Calu3 (cell line): ENCODE results near the gene TTLL7. TPM values are rescaled to one million over a fixed set of nuclear protein-coding genes. Genes with fewer than 3 reads are reported as not detected.

Source experiments
- BruUV-seq: library from RNA; stranded (reverse); fragments of 400-500 nt; replicated peaks from 2 replicates; lab custom pipeline; 2021; lab: Mats Ljungman, UMichigan
- CTCF ChIA-PET: fragments of 300-600 bp; sonication (Branson Sonifier 250); formaldehyde crosslinking; loops from one replicate; lab custom pipeline; 2022; ENCODE audit warnings: antibody characterized with exemption; lab: Charles Lee
- DNase-seq: peaks from one replicate; pipeline ENCODE4 v3.0.0; 2022
- H3K27ac Mint-ChIP-seq: one replicate; pipeline ENCODE4 v1.8.0; 2022; ENCODE audit warnings: mixed read lengths; ENCODE audit not compliant: unreplicated experiment
- H3K27me3 Mint-ChIP-seq: one replicate; pipeline ENCODE4 v1.8.0; 2022; ENCODE audit warnings: mixed read lengths; ENCODE audit not compliant: unreplicated experiment
- H3K36me3 Mint-ChIP-seq: one replicate; pipeline ENCODE4 v1.8.0; 2022; ENCODE audit warnings: mild to moderate bottlenecking, moderate library complexity, mixed read lengths; ENCODE audit not compliant: insufficient read depth, unreplicated experiment
- H3K4me1 Mint-ChIP-seq: one replicate; pipeline ENCODE4 v1.8.0; 2022; ENCODE audit warnings: mild to moderate bottlenecking, low read depth, mixed read lengths; ENCODE audit not compliant: unreplicated experiment
- H3K4me3 Mint-ChIP-seq: one replicate; pipeline ENCODE4 v1.8.0; 2022; ENCODE audit warnings: mild to moderate bottlenecking, low read depth, moderate library complexity, mixed read lengths; ENCODE audit not compliant: unreplicated experiment
- H3K9me3 Mint-ChIP-seq: one replicate; pipeline ENCODE4 v1.8.0; 2022; ENCODE audit warnings: low read depth, mixed read lengths; ENCODE audit not compliant: unreplicated experiment
- intact Hi-C: fragments of 100-400 bp; cut with micrococcal nuclease; formaldehyde crosslinking; loops from one replicate; pipeline ENCODE4 v1.10.0; 2022; ENCODE audit not compliant: unreplicated experiment
- total RNA-seq: library from RNA; stranded (reverse); gene quantifications from 2 replicates; pipeline ENCODE4 v1.2.3, GENCODE V29; 2022
- TF ChIP-seq, protein P1 (sequence below): fragments of 200-600 bp; IDR thresholded peaks from one replicate; pipeline ENCODE4 v1.8.0; 2022; ENCODE audit warnings: antibody characterized with exemption; ENCODE audit not compliant: unreplicated experiment

The TTLL7 gene
- total RNA-seq, 1 experiment from 2014 or later, result 4.6 TPM

DNA sequence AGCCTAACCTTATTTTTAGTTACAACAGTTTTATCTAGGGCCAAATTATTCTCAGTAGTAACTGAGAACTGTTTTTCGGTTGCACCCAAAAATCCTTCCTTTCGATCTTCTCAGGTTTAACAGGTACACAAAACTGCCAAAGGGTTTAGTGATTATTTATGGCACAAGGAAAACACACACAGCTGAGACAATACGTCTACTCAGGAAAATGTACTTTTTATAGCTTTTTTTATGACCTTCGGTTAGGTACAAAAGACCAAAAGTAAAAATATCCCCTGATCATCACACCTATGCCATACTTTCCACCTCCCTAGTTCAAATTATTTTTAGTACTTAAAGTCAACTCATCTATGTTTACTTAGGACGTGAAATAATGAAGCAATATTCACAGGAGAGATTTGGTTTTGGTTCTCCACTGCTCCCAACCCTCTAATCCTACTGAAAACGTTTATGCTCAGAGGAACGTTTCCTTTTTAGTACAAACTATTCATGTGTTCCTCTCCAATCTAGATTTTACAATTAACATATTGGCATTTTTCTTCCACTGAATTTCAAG lies 48.7 kb downstream of the TTLL7 start:
- H3K27ac Mint-ChIP-seq, result no peak overlapping the region
- CTCF ChIA-PET, result no interaction called here
- intact Hi-C loops, result no loop called here
- no peaks in the 10 kb centered on the region for H3K9me3 Mint-ChIP-seq
- H3K4me3 Mint-ChIP-seq, result no peak overlapping the region
- DNase-seq, result no peak
- H3K4me1 Mint-ChIP-seq, result no peaks in the 10 kb centered on the region
- BruUV-seq, result no TSS peak
- TF ChIP-seq, protein P1, sequence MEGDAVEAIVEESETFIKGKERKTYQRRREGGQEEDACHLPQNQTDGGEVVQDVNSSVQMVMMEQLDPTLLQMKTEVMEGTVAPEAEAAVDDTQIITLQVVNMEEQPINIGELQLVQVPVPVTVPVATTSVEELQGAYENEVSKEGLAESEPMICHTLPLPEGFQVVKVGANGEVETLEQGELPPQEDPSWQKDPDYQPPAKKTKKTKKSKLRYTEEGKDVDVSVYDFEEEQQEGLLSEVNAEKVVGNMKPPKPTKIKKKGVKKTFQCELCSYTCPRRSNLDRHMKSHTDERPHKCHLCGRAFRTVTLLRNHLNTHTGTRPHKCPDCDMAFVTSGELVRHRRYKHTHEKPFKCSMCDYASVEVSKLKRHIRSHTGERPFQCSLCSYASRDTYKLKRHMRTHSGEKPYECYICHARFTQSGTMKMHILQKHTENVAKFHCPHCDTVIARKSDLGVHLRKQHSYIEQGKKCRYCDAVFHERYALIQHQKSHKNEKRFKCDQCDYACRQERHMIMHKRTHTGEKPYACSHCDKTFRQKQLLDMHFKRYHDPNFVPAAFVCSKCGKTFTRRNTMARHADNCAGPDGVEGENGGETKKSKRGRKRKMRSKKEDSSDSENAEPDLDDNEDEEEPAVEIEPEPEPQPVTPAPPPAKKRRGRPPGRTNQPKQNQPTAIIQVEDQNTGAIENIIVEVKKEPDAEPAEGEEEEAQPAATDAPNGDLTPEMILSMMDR, result no peak
- H3K36me3 Mint-ChIP-seq, result no peaks in the 10 kb centered on the region
- no peaks in the 10 kb centered on the region for H3K27me3 Mint-ChIP-seq

- H3K4me3 Mint-ChIP-seq, result no peak overlapping the region
- CTCF ChIA-PET, result no interaction called here
- intact Hi-C loops, result no loop called here
- TF ChIP-seq, protein P1, result no peak
- H3K9me3 Mint-ChIP-seq, result no peaks in the 10 kb centered on the region
- DNase-seq, result no peak
- H3K36me3 Mint-ChIP-seq, result no peaks in the 10 kb centered on the region
- BruUV-seq, result no TSS peak
- H3K27ac Mint-ChIP-seq, result no peak overlapping the region
- no peaks in the 10 kb centered on the region for H3K27me3 Mint-ChIP-seq
- no peaks in the 10 kb centered on the region for H3K4me1 Mint-ChIP-seq
Observed at GRCh38 chr1:83942914-83943313, 56.0 kb downstream of the TTLL7 start.

GRCh38 chr1:83934550-83934949 lies 64.4 kb downstream of the TTLL7 start:
- DNase-seq, result no peak
- CTCF ChIA-PET, result no interaction called here
- intact Hi-C loops, result loop anchor here (5.0 to 10.0 kb wide), 2 partner anchors 498 to 820 kb away; no protein-coding TSS in a partner anchor
- no peaks in the 10 kb centered on the region for H3K9me3 Mint-ChIP-seq
- H3K27me3 Mint-ChIP-seq, result no peaks in the 10 kb centered on the region
- H3K27ac Mint-ChIP-seq, result no peak overlapping the region
- no peaks in the 10 kb centered on the region for H3K4me1 Mint-ChIP-seq
- H3K36me3 Mint-ChIP-seq, result no peaks in the 10 kb centered on the region
- H3K4me3 Mint-ChIP-seq, result no peak overlapping the region
- TF ChIP-seq, protein P1, result no peak
- BruUV-seq, result no TSS peak

GRCh38 chr1:83932693-83933092 lies 66.2 kb downstream of the TTLL7 start:
- no peaks in the 10 kb centered on the region for H3K36me3 Mint-ChIP-seq
- CTCF ChIA-PET, result interaction anchor here (1.3 kb wide), 1 partner anchor 190 kb away, joined by 6 read pairs; no protein-coding TSS in a partner anchor
- no peak overlapping the region for H3K27ac Mint-ChIP-seq
- TF ChIP-seq, protein P1, result no peak
- DNase-seq, result no peak
- H3K9me3 Mint-ChIP-seq, result no peaks in the 10 kb centered on the region
- no peak overlapping the region for H3K4me3 Mint-ChIP-seq
- intact Hi-C loops, result loop anchor here (5.0 to 10.0 kb wide), 2 partner anchors 500 to 822 kb away; no protein-coding TSS in a partner anchor
- H3K4me1 Mint-ChIP-seq, result no peaks in the 10 kb centered on the region
- BruUV-seq, result no TSS peak
- H3K27me3 Mint-ChIP-seq, result no peaks in the 10 kb centered on the region
